NCI-H345 (cell line): Measurements from ENCODE around the gene CDON.

Experiments used
- DNase-seq: peaks from one replicate; lab custom pipeline; 2025; lab: John Stamatoyannopoulos, UW

Gene CDON

GRCh38 chr11:125956391-125957134 is 106.1 kb downstream of the CDON start:
- DNase-seq = no peak

GRCh38 chr11:125955856-125956255 is 106.8 kb downstream of the CDON start:
- DNase-seq = no peak

GRCh38 chr11:125954945-125955640 is 107.6 kb downstream of the CDON start:
- DNase-seq = no peak

GRCh38 chr11:125954123-125954944 is 108.3 kb downstream of the CDON start:
- no peak for DNase-seq

- DNase-seq = no peak
Measured at GRCh38 chr11:125953401-125953935, 109.2 kb downstream of the CDON start.

GRCh38 chr11:125952973-125953372 is 109.7 kb downstream of the CDON start:
- DNase-seq = no peak

GRCh38 chr11:125952559-125952958 is 110.1 kb downstream of the CDON start:
- DNase-seq = no peak

GRCh38 chr11:125951731-125952130 is 110.9 kb downstream of the CDON start:
- DNase-seq = no peak

GRCh38 chr11:125950696-125951651 is 111.7 kb downstream of the CDON start:
- no peak for DNase-seq

GRCh38 chr11:125950178-125950490 is 112.5 kb downstream of the CDON start:
- DNase-seq = no peak

GRCh38 chr11:125949271-125950177 is 113.1 kb downstream of the CDON start:
- no peak for DNase-seq

- no peak for DNase-seq
Measured at GRCh38 chr11:125948278-125949051, 114.2 kb downstream of the CDON start.

GRCh38 chr11:125947419-125948277 is 115.0 kb downstream of the CDON start:
- DNase-seq = no peak

GRCh38 chr11:125946712-125947418 is 115.8 kb downstream of the CDON start:
- DNase-seq = no peak

- DNase-seq = no peak
Measured at GRCh38 chr11:125945797-125946520, 116.7 kb downstream of the CDON start, which contains the start of gene VSIG10L2. VSIG10L2 (plus strand) TSS chr11:125946044; CDS start chr11:125946056, 12 bp downstream.

- no peak for DNase-seq
Measured at GRCh38 chr11:125945011-125945796, 117.5 kb downstream of the CDON start.
